ENCODE results near the gene PRR19. TPM values are rescaled to one million over a fixed set of nuclear protein-coding genes. Genes with fewer than 3 reads are reported as not detected.

The PRR19 gene
- total and polyA plus RNA-seq, 10 of the 15 experiments (the other 5 are each of a cell fraction or from before 2014, with no cell fraction given), result 0.09 to 1.7 (median 0.73) TPM; not detected in 1

DNA sequence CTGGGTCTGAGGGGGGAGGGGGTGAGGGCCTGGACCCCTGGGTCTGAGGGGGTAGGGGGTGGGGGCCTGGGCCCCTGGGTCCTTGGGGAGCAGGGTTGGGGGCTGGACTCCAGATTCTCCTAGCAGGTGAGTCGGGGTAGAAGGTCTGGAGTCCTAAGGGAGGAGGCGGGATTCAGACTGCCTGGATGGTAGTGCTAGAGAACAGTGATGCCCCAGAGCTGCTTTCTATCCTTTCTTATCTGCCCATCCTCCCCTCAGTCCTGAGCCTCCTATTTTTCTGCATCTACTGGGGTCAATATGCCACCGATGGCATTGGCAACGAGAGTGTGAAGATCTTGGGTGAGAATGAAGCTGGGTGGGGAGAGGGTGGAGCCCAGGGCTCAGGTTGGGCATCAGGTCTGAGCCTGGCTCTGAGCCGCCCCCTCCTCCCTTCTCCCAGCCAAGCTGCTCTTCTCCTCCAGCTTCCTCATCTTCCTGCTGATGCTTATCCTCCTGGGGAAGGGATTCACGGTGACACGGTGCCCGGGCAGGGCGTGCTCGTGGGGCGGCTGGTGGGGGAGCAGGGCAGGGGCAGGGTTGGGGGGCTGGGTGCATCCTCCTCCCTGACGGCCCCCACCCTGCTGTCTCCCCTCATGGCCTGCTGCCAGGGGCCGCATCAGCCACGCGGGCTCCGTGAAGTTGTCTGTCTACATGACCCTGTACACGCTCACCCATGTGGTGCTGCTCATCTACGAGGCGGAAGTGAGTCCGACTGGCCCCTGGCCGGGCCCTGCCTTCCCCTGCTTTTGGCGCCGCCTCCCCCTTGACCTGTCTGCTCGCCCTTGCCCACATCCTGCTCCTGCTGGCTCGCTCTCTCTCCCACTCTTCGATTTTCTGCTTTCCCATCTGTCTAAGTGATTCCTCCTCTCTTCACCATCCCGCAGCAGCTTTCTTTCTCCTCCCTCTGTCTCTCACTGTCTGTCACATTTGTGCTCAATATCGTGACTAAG is 14.6 kb downstream of the PRR19 start (continued):
- TF ChIP-seq, protein P1, sequence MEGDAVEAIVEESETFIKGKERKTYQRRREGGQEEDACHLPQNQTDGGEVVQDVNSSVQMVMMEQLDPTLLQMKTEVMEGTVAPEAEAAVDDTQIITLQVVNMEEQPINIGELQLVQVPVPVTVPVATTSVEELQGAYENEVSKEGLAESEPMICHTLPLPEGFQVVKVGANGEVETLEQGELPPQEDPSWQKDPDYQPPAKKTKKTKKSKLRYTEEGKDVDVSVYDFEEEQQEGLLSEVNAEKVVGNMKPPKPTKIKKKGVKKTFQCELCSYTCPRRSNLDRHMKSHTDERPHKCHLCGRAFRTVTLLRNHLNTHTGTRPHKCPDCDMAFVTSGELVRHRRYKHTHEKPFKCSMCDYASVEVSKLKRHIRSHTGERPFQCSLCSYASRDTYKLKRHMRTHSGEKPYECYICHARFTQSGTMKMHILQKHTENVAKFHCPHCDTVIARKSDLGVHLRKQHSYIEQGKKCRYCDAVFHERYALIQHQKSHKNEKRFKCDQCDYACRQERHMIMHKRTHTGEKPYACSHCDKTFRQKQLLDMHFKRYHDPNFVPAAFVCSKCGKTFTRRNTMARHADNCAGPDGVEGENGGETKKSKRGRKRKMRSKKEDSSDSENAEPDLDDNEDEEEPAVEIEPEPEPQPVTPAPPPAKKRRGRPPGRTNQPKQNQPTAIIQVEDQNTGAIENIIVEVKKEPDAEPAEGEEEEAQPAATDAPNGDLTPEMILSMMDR (IDR thresholded peaks at IDR 0.05 in 2 of 3, conservative IDR thresholded peaks at IDR 0.05 in 1 of 3; ENCODE audit: control insufficient read depth in 2 of 3, extremely low read depth in 1 of 3, insufficient read depth in 1 of 3, low read depth in 3 of 3, low read length in 3 of 3), result no peak
- TF ChIP-seq SPI1 (IDR thresholded peaks at IDR 0.05; ENCODE audit: borderline replicate concordance, insufficient read depth, low read depth, low read length), result 0 out of 2 replicates have a peak, but pooled peaks have one; percentile 13
- TF ChIP-seq GATAD2B (conservative IDR thresholded peaks at IDR 0.05; ENCODE audit: low read depth), result 0 out of 2 replicates have a peak, but pooled peaks have one; percentile 58
- TF ChIP-seq, protein P2, sequence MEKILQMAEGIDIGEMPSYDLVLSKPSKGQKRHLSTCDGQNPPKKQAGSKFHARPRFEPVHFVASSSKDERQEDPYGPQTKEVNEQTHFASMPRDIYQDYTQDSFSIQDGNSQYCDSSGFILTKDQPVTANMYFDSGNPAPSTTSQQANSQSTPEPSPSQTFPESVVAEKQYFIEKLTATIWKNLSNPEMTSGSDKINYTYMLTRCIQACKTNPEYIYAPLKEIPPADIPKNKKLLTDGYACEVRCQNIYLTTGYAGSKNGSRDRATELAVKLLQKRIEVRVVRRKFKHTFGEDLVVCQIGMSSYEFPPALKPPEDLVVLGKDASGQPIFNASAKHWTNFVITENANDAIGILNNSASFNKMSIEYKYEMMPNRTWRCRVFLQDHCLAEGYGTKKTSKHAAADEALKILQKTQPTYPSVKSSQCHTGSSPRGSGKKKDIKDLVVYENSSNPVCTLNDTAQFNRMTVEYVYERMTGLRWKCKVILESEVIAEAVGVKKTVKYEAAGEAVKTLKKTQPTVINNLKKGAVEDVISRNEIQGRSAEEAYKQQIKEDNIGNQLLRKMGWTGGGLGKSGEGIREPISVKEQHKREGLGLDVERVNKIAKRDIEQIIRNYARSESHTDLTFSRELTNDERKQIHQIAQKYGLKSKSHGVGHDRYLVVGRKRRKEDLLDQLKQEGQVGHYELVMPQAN (conservative IDR thresholded peaks at IDR 0.05), result 0 out of 2 replicates have a peak, but pooled peaks have one; percentile 22
- TF ChIP-seq, protein P3, sequence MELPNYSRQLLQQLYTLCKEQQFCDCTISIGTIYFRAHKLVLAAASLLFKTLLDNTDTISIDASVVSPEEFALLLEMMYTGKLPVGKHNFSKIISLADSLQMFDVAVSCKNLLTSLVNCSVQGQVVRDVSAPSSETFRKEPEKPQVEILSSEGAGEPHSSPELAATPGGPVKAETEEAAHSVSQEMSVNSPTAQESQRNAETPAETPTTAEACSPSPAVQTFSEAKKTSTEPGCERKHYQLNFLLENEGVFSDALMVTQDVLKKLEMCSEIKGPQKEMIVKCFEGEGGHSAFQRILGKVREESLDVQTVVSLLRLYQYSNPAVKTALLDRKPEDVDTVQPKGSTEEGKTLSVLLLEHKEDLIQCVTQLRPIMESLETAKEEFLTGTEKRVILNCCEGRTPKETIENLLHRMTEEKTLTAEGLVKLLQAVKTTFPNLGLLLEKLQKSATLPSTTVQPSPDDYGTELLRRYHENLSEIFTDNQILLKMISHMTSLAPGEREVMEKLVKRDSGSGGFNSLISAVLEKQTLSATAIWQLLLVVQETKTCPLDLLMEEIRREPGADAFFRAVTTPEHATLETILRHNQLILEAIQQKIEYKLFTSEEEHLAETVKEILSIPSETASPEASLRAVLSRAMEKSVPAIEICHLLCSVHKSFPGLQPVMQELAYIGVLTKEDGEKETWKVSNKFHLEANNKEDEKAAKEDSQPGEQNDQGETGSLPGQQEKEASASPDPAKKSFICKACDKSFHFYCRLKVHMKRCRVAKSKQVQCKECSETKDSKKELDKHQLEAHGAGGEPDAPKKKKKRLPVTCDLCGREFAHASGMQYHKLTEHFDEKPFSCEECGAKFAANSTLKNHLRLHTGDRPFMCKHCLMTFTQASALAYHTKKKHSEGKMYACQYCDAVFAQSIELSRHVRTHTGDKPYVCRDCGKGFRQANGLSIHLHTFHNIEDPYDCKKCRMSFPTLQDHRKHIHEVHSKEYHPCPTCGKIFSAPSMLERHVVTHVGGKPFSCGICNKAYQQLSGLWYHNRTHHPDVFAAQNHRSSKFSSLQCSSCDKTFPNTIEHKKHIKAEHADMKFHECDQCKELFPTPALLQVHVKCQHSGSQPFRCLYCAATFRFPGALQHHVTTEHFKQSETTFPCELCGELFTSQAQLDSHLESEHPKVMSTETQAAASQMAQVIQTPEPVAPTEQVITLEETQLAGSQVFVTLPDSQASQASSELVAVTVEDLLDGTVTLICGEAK (IDR thresholded peaks at IDR 0.05; ENCODE audit: borderline replicate concordance), result 0 out of 2 replicates have a peak, but pooled peaks have one; percentile 43
- TF ChIP-seq NR2F1 (conservative IDR thresholded peaks at IDR 0.05), result peak; percentile 75
- TF ChIP-seq MYC (IDR thresholded peaks at IDR 0.05; ENCODE audit: insufficient read depth, insufficient read length, insufficient replicate concordance, low read length, severe bottlenecking), result no peak
- TF ChIP-seq TAF1 (IDR thresholded peaks at IDR 0.05; ENCODE audit: borderline replicate concordance, low read depth, low read length), result 0 out of 2 replicates have a peak, but pooled peaks have one; percentile 40
- TF ChIP-seq, protein P4, sequence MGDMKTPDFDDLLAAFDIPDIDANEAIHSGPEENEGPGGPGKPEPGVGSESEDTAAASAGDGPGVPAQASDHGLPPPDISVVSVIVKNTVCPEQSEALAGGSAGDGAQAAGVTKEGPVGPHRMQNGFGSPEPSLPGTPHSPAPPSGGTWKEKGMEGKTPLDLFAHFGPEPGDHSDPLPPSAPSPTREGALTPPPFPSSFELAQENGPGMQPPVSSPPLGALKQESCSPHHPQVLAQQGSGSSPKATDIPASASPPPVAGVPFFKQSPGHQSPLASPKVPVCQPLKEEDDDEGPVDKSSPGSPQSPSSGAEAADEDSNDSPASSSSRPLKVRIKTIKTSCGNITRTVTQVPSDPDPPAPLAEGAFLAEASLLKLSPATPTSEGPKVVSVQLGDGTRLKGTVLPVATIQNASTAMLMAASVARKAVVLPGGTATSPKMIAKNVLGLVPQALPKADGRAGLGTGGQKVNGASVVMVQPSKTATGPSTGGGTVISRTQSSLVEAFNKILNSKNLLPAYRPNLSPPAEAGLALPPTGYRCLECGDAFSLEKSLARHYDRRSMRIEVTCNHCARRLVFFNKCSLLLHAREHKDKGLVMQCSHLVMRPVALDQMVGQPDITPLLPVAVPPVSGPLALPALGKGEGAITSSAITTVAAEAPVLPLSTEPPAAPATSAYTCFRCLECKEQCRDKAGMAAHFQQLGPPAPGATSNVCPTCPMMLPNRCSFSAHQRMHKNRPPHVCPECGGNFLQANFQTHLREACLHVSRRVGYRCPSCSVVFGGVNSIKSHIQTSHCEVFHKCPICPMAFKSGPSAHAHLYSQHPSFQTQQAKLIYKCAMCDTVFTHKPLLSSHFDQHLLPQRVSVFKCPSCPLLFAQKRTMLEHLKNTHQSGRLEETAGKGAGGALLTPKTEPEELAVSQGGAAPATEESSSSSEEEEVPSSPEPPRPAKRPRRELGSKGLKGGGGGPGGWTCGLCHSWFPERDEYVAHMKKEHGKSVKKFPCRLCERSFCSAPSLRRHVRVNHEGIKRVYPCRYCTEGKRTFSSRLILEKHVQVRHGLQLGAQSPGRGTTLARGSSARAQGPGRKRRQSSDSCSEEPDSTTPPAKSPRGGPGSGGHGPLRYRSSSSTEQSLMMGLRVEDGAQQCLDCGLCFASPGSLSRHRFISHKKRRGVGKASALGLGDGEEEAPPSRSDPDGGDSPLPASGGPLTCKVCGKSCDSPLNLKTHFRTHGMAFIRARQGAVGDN (IDR thresholded peaks at IDR 0.05), result peak; percentile 85
- TF ChIP-seq SMAD5 (IDR thresholded peaks at IDR 0.05; ENCODE audit: low read depth), result no peak
- TF ChIP-seq CHD2 (IDR thresholded peaks at IDR 0.05; ENCODE audit: borderline replicate concordance, low read depth, low read length), result no peak
- TF ChIP-seq ZNF622 (IDR thresholded peaks at IDR 0.05), result no peak
- no peak for TF ChIP-seq CREM (IDR thresholded peaks at IDR 0.05; ENCODE audit: low read depth)

Measured in GM12878 (cell line).